ENCODE data around the gene KRT82. TPM values are rescaled to one million over a fixed set of nuclear protein-coding genes. Genes with fewer than 3 reads are reported as not detected.

The KRT82 gene
- total RNA-seq, 2 donors from 2014 or later = not detected

- H3K36me3 ChIP-seq = no peaks in the 10 kb centered on the region
- H3K4me3 ChIP-seq = no peak overlapping the region
- H3K27me3 ChIP-seq (replicated peaks; ENCODE audit: insufficient read depth) = no peaks in the 10 kb centered on the region
- H3K4me1 ChIP-seq (ENCODE audit: control insufficient read depth in 1 of 2, low read depth in 2 of 2) = no peaks in the 10 kb centered on the region
- DNase-seq (ENCODE audit: low spot score) (no peak), ATAC-seq (ENCODE audit: insufficient number of reproducible peaks, low FRiP score, low read depth) (no peak)
- H3K9me3 ChIP-seq = no peaks in the 10 kb centered on the region
- no peak for TF ChIP-seq CTCF (IDR thresholded peaks at IDR 0.05)
- H3K27ac ChIP-seq = no peak overlapping the region
Observed at GRCh38 chr12:52441320-52441911, 35.3 kb upstream of the KRT82 start.

GRCh38 chr12:52440821-52441319 is 34.7 kb upstream of the KRT82 start:
- Histone ChIP-seq H3K27ac (no peak overlapping the region), H3K9me3 (no peaks in the 10 kb centered on the region), H3K4me1 (ENCODE audit: control insufficient read depth in 1 of 2, low read depth in 2 of 2) (no peaks in the 10 kb centered on the region), H3K36me3 (no peaks in the 10 kb centered on the region), H3K27me3 (replicated peaks; ENCODE audit: insufficient read depth) (no peaks in the 10 kb centered on the region), H3K4me3 (no peak overlapping the region)
- no peak for TF ChIP-seq CTCF (IDR thresholded peaks at IDR 0.05)
- no peak for DNase-seq (ENCODE audit: low spot score)
- ATAC-seq (ENCODE audit: insufficient number of reproducible peaks, low FRiP score, low read depth) = no peak

- no peaks in the 10 kb centered on the region for H3K27me3 ChIP-seq (replicated peaks; ENCODE audit: insufficient read depth)
- H3K27ac ChIP-seq = no peak overlapping the region
- no peaks in the 10 kb centered on the region for H3K36me3 ChIP-seq
- TF ChIP-seq CTCF (IDR thresholded peaks at IDR 0.05) = no peak
- H3K4me1 ChIP-seq (ENCODE audit: control insufficient read depth in 1 of 2, low read depth in 2 of 2) = no peaks in the 10 kb centered on the region
- H3K4me3 ChIP-seq = no peak overlapping the region
- DNase-seq (ENCODE audit: low spot score) = no peak
- no peak for ATAC-seq (ENCODE audit: insufficient number of reproducible peaks, low FRiP score, low read depth)
- H3K9me3 ChIP-seq = no peaks in the 10 kb centered on the region
Observed at GRCh38 chr12:52439845-52440244, 33.7 kb upstream of the KRT82 start.

GRCh38 chr12:52439420-52439819 is 33.3 kb upstream of the KRT82 start:
- H3K4me1 ChIP-seq (ENCODE audit: control insufficient read depth in 1 of 2, low read depth in 2 of 2) = no peaks in the 10 kb centered on the region
- no peaks in the 10 kb centered on the region for H3K27me3 ChIP-seq (replicated peaks; ENCODE audit: insufficient read depth)
- H3K36me3 ChIP-seq = no peaks in the 10 kb centered on the region
- H3K27ac ChIP-seq = no peak overlapping the region
- ATAC-seq (ENCODE audit: insufficient number of reproducible peaks, low FRiP score, low read depth) = no peak
- no peak for DNase-seq (ENCODE audit: low spot score)
- no peak for TF ChIP-seq CTCF (IDR thresholded peaks at IDR 0.05)
- H3K9me3 ChIP-seq = no peaks in the 10 kb centered on the region
- no peak overlapping the region for H3K4me3 ChIP-seq

- DNase-seq (ENCODE audit: low spot score) (no peak), ATAC-seq (ENCODE audit: insufficient number of reproducible peaks, low FRiP score, low read depth) (no peak)
- no peaks in the 10 kb centered on the region for H3K4me1 ChIP-seq (ENCODE audit: control insufficient read depth in 1 of 2, low read depth in 2 of 2)
- H3K27ac ChIP-seq = no peak overlapping the region
- TF ChIP-seq CTCF (IDR thresholded peaks at IDR 0.05) = no peak
- no peaks in the 10 kb centered on the region for H3K9me3 ChIP-seq
- no peaks in the 10 kb centered on the region for H3K36me3 ChIP-seq
- no peak overlapping the region for H3K4me3 ChIP-seq
- H3K27me3 ChIP-seq (replicated peaks; ENCODE audit: insufficient read depth) = no peaks in the 10 kb centered on the region
Observed at GRCh38 chr12:52438305-52439301, 32.5 kb upstream of the KRT82 start.

Measured in thoracic aorta (tissue), 2 donors.